NCI-H128 (cell line): ENCODE measurements around the gene DNAJA3.

Experiments used
- DNase-seq: peaks from one replicate; lab custom pipeline; 2025; ENCODE audit not compliant: unreplicated experiment; lab: John Stamatoyannopoulos, UW

DNAJA3 gene

DNA sequence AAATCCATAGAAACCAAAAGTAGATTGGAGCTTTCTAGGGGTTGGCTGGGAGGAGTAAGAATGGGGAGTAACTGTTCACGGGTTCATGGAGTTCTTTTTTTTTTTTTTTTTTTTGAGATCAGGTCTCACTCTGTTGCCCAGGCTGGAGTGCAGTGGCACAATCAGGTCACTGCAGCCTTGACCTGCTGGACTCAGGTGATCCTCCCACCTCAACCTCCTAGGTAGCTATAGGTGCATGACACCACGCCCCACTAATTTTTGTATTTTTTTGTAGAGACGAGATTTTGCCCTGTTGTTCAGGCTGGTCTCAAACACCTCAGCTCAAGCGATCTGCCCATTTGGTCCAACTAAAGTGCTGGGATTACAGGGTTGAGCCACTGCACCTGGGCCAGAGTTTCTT lies 47.2 kb downstream of the DNAJA3 start:
- DNase-seq, result no peak

DNA sequence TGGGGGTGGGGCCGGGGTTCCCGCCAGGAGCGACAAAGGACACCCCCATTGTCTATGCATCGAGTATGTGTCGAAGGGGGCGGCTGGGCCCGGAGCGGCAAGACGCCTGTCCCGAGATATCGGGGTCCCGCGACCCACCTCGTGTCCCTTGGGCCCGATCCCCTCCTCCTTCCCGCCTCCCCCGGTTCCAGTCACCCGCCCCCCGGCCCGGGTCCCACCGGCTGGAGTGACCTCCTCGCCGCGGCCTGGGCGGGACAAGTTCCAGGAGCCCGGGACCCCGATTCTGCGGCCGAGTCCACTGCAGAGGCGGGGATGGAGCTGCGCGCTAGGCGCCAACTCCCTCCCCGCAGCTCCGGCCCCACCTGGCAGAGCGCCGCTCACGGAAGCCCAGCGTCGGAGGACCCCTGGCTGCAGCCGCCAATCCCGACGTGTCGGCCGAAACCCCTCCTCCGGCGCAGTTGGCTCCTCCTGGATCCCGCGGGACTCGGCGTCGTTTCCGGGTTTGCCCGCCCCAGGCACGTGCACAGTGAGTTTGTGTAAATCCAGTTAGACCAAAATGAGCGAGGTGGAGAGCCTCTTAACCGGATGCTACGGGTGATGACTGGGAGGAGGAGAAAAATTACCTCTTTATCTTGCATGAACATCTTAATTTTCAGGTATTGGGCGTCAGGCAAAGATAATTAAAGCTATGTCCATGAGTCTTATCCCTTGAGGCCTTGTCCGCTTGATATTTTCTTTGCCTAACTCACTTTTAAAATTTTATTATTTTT lies 48.7 kb downstream of the DNAJA3 start, which contains the start of gene NMRAL1:
TSS of gene NMRAL1 (minus strand) at position 434 of the 770 bp plus-strand sequence. CDS start 493 bp downstream, outside the sequence.
- DNase-seq, result peak; percentile 72

DNA sequence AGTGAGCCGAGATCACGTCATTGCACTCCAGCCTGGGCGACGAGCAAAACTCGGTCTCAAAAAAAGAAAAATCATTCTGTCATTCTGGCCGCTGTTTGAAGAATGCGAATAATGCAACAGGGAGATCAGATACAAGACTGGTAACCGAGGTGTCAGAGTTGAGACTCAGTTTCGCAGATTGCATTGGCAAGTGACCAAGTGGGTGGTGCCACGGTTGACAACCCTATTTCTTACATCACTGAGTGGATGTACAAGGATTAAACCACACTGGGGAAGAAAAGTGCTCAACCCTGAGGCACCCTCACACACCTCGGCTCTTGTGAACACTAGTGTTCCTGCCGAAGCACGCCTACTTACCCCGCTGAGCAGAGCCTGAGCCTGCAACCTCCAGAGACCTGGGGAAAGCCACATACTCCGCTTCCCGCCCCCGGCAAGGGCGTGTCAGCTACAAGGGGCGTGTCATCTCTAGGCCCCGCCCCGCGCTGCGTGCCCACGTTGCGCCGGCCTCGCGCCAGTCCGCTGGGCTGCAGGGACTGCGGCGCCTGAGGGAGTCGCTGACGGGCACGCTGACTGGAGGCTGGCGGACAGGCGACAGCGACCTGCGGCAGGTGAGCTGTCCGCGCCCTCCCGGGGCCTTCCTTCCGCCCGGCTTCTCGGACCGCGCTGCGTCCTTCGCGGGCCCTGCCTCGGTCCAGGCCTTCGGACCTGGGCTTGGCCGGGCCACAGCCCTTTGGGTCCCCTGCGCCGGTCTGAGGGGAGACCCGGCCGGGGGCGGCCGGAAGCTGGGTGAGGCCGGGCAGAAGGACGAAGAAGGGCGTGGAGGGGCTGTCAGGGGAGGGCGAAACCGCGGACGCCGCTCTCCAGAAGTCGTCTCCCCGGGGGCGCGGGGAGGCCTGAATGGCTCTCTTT lies 50.5 kb downstream of the DNAJA3 start, which contains the start of gene HMOX2:
TSS of gene HMOX2 (plus strand) at position 519 of the 909 bp plus-strand sequence. CDS start 29,127 bp downstream, outside the sequence.
- DNase-seq, result peak; percentile 77

DNA sequence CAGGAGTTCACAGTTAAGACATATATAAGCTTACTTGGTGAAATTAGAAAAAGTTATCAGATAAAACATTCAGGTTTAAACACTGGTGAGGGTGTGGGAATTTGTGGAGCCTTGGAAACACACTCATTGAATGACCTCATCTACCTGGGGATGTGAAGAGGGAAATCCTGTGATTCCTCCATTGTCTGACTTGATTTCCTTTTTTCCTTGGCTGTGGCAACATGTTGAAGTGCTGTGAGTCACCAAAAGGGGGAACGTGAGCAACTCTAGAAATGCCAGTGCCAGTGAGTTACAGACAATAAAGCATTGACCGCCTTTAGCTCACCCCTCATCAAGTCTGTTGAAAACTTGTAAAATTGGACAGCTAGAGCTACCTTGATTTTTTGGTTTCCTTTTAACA lies 52.3 kb downstream of the DNAJA3 start:
- no peak for DNase-seq

DNA sequence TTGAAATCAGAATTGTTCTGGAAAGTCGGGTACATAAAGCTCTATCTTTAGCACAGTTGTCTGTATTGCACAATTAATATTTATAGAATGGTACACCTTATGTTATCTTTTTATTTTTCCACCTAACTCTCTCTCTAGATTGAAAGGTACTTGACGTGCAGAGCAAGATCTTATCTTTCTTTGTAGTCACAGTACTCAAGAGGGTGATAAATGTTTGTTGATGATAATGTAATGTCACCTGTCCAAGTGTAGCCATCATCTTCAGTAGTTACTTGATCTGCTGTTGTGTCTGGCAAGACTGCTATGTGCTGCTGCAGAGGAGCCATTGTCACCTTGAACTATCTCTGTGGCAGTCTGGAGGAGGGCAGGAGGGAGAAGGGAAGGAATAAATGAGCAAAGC lies 55.9 kb downstream of the DNAJA3 start:
- DNase-seq, result no peak

DNA sequence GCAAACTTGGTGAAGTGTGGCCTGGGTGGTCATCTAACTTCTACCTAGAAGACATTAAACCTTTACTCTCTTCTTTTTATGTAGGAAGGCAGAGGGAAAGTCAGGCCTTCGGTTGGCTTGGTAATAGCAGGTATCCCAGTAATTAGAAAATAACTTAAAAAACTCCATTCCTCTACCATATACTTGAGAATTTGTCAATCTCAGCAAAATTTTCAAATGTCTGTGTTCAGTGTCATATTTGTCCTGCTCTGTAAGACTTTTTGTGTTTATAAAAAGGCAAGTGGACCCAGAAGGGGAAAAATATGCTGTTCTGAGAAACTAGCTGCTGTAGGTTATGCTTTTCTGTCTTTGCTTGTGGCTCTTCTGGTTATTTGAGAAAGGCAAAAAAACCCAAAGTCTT lies 56.3 kb downstream of the DNAJA3 start:
- DNase-seq, result no peak

DNA sequence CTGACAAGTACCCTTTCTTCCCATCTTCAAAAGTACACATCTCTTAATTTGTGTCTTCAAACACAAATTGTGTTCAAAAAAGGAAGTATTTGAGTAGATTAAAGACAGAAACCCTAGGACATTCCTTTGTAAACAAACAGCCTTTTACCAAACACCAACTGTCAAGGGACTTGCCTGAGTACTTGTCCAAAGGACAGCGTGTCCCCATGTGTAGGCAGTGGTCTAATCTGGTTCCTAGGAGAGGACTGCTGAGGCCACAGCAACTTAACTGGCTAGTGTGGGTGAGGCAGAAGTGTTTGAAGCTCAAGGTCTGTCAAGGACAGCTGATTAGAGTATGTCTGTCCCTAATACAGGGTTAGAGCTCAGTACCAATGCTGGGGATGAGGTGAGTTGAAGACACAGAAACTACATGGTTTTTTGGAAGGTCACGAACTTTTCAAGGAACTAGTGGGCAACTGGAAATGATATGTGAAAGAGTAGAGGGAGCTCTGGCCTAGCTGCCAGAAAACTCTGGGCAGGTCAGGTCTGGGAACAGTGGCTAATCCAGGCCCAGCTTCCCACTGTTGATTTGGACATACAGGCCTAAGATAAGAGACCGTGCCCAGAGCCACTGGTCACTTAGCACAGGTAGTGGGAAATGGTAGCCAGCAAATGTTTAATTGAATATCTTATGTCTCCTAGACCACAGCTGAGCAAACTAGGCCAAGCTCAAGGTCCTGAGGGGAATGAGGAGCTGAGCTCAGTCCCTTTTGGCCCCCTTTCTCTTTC lies 60.6 kb downstream of the DNAJA3 start:
- no peak for DNase-seq

DNA sequence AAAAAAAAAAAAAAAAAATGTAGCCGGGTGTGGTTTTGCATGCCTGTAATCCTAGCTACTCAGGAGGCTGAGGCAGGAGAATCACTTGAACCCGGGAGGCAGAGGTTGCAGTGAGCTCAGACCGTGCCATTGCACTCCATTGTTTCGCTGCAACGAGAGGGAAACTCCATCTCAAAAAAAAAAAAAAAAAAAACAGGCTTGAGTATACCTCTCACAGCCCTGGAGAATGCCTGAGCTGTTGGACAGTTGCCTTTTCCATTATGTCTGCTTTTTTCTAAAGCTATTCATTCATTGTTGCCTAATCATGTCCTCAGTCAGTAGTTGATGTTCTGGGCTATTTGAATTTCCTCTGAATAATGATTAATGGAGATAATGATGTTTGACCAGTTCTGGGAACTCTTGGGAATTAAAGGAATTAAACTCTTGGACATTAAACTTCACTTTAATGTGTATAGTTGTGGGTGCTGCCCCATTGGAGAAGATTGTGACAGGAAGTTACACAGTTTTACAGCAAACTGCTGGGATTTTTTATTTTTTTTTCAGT lies 62.4 kb downstream of the DNAJA3 start:
- DNase-seq, result no peak

DNA sequence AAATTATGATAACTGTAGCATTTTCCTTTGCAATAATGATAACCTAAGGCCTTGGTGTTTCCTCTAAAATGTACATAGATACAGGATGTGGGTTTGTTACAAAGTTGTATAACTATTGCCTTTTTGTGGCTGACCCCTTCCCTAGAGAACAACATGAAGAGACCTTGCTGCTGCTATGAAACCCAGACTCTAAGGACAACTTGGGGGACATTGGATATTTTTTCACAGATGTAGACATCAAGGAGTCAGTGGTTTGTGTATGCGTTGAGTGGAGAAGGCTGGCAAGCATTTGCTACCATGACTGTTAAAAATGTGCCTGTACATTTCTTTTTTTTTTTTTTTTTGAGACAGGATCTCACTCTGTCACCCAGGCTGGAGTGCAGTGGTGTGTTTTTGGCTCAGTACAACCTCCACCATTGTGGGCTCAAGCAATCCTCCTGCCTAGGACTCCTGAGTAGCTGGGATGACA lies 62.9 kb downstream of the DNAJA3 start:
- DNase-seq, result no peak

DNA sequence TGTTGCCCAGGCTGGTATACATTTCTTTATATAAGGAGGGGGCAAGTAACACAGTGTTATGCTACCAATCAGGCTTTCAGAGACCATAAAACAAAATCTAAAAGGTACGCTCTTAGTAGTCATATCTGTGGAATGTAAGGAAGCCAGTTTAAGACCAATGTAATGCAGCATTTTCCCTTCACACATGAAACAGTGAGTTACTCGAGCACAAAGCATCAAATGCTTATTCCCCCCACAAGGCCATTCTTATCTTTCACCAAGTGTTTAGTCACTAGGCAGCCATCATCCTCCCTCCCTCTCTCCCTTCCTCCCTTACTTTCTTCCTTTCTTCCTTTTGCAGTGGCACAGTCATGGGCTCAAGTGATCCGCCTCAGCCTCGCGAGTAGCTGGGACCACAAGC lies 63.4 kb downstream of the DNAJA3 start:
- no peak for DNase-seq

DNA sequence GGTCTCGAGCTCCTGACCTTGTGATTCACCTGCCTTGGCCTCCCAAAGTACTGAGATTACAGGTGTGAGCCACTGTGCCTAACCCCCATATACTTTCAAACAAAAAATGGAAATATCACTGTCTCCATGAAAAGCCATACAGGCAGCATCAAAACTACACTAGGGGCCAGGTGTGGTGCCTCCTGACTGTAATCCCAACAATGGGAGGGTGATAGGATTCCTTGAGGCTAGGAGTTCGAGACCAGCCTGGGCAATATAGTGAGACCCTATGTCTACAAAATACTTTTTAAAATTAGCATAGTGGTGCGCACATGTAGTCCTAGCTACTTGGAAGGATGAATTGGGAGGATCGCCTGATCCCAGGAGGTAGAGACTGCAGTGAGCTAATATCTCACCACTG lies 66.2 kb downstream of the DNAJA3 start:
- no peak for DNase-seq

DNA sequence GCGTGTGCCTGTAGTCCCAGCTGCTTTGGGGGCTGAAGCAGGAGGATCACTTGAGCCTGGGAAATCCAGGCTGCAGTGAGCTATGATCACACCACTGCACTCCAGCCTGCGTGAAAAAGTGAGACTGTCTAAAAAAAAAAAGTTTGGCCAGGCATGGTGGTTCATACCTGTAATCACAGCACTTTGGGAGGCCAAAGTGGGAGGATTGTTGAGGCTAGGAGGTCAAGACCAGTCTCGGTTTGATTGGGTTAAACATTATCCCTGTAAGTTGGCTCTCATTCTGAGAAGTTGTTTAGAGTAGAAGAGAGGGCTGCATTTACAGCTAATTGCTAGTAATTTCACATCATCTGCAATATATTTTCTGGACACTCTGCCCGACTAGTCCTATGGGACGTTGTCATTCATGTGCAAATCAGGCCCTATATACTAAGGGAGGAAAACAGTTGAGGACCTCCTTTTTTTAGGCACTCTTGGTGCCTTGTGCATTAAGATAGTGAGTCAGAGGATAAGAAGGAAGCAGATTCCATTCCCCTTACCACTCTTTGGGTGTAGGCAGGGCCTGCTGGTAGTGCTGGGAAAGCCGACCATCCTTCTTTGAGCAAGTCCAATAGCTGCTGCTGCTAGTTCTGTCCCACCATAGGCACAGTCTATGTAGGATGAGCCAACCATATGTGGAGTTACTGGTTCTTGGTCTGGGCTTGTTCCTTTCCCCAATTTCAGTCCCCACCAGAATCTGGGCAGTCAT lies 69.2 kb downstream of the DNAJA3 start:
- no peak for DNase-seq

DNA sequence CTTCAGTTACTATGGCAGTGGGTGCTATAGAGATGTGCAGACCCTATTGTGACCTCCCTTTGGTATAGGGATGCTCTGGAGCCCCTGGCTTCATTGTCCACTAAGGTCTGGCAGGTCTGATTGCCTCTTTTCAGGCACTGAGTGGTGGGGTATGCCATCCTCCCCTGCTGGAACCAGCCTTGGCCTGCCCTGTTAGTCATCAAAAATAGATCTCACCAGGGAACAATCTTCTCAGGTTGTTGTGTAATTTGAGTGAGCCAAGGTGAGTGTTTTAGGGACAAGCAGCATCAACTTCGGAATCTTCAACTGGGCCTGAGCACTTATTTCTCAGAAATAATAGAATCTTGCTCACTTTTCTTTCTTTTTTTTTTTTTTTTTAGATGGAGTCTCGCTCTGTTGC lies 70.1 kb downstream of the DNAJA3 start:
- DNase-seq, result no peak

DNA sequence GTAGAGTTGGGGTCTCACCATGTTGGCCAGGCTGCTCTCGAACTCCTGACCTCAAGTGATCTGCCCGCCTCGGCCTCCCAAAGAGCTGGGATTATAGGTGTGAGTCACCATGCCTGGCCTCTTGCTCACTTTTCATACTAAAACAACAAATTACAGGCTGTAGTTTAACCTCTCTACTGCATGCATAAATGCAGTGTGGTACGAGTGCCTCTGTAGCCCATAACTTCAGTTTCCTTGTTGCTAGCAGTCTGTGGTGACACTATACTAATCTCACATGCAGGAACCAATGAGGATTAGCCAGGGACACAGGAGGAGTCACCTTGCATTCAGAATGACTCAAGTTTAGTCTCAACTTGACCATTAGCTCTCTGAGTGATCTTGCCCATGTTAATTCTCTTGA lies 70.6 kb downstream of the DNAJA3 start:
- no peak for DNase-seq

DNA sequence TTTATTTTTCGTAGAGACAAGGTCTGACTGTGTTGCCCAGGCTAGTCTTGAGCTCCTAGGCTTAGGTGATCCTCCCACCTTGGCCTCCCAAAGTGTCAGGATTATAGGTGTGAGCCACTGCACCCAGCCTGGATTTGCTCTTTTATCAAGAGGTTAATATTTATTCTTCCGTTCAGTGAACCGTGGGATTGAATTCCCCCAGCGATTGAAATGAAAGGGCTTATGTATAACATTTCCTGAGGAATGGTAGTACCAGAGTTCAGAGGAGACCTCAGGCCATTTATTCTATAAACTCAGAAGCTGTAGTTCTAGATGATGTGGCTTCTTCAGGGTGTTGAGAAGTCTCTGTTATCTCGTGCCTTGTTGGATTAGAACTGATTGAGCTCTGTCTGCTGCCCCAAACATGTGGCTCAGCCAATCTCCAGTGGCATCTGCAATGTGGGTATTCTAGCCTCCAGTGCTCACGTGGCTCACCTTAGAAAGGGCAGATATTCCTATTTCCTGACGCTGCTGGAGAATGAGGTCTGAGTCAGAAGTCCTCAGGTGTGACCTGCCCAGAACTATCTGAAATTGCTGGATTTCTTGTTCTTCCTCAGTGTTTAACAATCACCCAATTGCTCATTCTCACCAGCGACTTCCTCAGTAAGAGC lies 73.0 kb downstream of the DNAJA3 start:
- no peak for DNase-seq

DNA sequence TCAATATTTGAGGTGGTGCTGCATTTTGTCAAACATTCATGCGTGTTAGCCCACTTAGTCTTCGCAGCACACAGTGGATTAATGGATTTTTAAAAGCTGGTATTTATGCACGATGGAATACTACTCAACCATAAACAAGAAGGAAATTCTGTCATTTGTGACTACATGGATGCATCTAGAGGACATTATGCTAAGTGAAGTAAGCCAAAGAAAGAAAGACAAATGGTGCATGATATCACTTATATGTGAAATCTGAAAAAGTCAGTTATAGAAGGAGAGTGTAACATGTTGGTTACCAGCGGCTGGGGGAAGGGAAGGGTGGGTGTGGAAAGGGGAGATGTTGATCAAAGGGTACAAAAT lies 73.5 kb downstream of the DNAJA3 start:
- DNase-seq, result no peak

DNA sequence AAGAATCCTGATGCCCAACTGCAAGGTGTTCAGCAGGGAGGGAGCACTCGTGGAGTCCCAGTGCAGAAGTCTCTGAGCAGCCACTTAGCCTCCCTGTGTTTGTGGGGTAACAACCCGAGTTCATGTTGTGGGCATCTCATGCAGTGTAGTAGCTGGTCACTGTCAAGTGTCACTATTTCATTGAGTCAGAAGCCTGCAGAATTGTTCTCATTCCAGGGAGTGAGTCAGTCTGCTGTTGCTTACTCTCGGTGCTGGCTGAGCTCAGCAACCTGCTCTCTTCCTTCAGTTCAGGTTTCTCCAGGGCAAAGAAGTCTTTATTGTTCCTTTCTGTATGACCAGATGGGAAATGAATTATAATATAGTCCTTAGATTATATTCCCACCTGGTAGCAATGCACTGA lies 74.6 kb downstream of the DNAJA3 start:
- no peak for DNase-seq

DNA sequence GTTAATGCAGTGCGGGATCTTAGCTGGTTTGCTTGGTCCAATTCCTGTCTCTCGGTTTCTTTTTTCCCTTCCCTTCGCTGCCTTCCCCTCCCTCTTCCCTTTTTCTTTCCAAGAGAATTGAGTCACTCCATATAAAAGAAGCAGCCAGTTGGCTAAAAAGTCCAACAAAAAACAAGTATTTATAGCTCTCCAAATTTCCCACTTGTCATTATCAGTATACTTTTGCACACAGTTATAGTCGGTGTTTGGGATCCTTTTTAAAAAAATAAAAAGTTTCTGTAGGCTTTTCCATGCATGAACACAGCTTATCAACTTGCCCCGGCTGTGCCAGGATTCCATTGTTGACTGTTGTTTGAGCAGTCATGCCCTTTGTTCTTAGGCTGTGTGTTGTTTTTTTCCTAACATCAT lies 75.4 kb downstream of the DNAJA3 start:
- DNase-seq, result no peak

DNA sequence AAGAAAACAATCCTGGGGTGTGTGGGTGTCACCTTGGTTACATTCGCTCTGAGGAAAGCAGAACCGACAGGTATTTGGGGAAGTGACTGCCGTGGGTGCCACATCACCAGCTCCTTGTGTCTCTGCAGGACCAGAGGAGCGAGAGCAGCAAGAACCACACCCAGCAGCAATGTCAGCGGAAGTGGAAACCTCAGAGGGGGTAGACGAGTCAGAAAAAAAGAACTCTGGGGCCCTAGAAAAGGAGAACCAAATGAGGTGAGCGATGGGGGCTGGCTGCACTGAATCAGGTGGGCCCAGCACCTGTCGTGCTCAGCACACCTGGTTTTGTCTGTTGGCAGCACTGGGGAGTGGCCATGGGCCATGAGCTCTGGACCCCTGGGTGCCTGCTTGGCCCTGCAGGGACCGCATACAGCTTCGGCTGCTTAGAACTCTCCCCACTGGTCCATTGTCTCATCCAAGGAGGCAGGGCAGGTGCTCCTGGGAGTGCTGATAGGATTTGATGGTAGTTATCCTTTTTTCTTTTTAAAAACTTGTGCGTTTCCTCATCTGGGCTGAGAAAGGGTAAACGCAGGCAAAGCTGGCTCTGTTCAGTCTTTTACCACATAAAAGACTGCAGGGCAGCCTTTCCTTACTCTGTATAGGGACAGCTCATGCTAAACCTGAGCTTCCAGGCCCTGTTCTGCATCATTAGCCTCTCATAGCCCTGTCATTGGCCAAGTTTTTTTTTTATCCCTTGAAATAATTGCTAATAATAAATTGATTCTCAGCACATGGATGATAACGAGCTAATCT lies 79.9 kb downstream of the DNAJA3 start:
- no peak for DNase-seq
